Measurements from ENCODE around the gene MGLL.

GRCh38 chr3:127803619-127804018 is 18.7 kb downstream of the MGLL start:
- TF ChIP-seq NR2F2 (IDR thresholded peaks at IDR 0.05) (no peak), REST (IDR thresholded peaks at IDR 0.05) (no peak)
